ENCODE measurements around the gene SLC39A9.

Gene SLC39A9

DNA sequence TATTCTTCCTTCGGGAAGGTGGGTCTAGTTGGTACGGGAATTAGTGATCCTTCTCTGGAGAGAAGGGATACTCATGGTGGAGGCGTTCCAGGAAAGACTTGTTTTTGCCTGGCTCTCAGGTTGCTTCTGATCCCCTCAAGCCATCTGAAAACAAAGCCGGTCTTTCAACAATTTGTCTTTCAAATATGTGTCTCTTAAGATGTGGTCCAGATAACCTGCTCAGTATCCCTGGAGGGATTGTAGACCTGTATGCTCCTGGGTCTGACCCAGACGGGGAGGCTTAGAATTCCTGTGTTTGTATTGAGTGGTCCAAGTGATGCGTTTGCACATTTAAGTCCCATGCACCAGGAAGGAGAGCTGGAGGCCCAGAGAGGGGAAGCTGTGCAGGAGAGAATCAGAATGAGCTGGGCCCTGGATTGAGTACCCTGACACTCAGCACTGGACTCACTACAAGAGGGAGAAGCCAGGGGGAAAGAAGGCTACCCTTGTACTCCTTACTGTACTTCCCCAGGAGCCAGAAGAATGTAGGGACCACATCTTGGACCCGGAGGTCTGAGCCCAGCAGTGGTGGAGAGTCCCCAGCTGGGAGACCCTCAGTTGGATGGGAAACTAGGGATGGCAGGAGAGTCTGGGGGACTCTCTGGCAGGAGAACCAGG is 40.8 kb upstream of the SLC39A9 start:
- in situ Hi-C loops (cut with HindIII; ENCODE audit: low pct_ligation_motif_present, low sequenced_read_pairs), result no loop called here
- DNase-seq, result no peak
- TF ChIP-seq, protein P1, sequence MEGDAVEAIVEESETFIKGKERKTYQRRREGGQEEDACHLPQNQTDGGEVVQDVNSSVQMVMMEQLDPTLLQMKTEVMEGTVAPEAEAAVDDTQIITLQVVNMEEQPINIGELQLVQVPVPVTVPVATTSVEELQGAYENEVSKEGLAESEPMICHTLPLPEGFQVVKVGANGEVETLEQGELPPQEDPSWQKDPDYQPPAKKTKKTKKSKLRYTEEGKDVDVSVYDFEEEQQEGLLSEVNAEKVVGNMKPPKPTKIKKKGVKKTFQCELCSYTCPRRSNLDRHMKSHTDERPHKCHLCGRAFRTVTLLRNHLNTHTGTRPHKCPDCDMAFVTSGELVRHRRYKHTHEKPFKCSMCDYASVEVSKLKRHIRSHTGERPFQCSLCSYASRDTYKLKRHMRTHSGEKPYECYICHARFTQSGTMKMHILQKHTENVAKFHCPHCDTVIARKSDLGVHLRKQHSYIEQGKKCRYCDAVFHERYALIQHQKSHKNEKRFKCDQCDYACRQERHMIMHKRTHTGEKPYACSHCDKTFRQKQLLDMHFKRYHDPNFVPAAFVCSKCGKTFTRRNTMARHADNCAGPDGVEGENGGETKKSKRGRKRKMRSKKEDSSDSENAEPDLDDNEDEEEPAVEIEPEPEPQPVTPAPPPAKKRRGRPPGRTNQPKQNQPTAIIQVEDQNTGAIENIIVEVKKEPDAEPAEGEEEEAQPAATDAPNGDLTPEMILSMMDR (IDR thresholded peaks at IDR 0.05; ENCODE audit: low read depth, low read length, missing control alignments), result no peak
- no peak overlapping the region for H3K4me3 ChIP-seq (ENCODE audit: low read depth, low read length)
- no peaks in the 10 kb centered on the region for H3K27me3 ChIP-seq (replicated peaks)
- no peak overlapping the region for H3K27ac ChIP-seq
- no peaks in the 10 kb centered on the region for H3K36me3 ChIP-seq (replicated peaks)

DNA sequence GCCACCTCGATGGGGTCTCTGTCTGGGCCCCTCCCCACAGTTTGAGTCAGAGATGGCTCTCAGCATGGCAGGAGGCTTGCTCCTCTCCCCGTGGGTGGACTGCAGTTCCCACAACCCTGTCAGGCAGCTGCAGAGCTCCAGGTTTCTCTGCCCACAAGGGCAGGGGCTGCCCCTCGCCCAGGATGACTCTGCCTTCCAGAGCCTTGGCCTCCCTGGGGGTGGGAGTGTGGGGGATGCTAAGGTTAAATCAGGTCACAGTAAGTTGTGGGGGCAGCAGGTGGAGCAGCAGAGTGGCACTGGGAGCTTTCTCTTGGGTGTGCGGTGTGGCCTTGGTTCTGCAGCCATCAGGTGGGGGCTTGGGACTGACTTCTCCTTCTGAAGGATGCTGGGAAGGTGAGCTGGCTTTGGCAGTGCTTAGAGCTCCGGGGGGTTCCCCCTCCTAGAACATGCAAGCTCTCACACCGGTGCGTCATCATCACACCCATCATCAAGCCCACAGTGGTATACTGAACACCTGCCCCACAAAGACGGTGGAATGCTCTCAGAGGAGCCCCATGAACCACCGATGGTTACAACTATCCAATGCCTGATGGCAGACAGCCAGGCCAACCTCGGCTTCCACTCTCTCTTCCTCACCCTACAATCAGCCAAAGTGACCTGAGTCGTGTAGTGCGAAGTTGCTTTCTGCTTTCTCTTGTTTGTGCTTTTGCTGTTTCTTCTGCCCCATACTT is 40.1 kb upstream of the SLC39A9 start:
- no peaks in the 10 kb centered on the region for H3K36me3 ChIP-seq (replicated peaks)
- no peak overlapping the region for H3K4me3 ChIP-seq (ENCODE audit: low read depth, low read length)
- H3K27ac ChIP-seq, result no peak overlapping the region
- H3K27me3 ChIP-seq (replicated peaks), result no peaks in the 10 kb centered on the region
- TF ChIP-seq, protein P1 (IDR thresholded peaks at IDR 0.05; ENCODE audit: low read depth, low read length, missing control alignments), result no peak
- DNase-seq, result no peak
- in situ Hi-C loops (cut with HindIII; ENCODE audit: low pct_ligation_motif_present, low sequenced_read_pairs), result no loop called here

DNA sequence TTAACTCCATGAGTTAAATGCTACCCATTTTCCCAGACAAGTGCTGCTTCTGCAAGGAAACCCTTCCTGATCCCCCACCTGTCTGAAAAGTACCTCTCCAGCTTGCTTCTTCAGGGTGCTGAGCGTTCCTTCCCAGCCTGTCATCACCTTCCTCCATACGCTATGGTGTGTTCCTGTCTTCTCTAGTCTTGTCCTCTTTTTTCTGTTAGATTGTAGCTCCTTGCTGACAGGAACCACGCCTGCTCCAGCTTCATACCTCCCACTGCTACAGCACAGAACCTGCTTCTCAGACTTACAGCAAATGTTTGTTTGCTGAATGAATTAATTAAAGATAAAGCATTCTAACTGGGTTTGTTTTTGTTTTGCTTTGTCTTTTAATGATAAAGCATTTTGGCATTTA is 39.5 kb upstream of the SLC39A9 start:
- Histone ChIP-seq H3K4me3 (ENCODE audit: low read depth, low read length) (no peak overlapping the region), H3K27me3 (replicated peaks) (no peaks in the 10 kb centered on the region), H3K36me3 (replicated peaks) (no peaks in the 10 kb centered on the region), H3K27ac (no peak overlapping the region)
- TF ChIP-seq, protein P1 (IDR thresholded peaks at IDR 0.05; ENCODE audit: low read depth, low read length, missing control alignments), result no peak
- in situ Hi-C loops (cut with HindIII; ENCODE audit: low pct_ligation_motif_present, low sequenced_read_pairs), result no loop called here
- no peak for DNase-seq

DNA sequence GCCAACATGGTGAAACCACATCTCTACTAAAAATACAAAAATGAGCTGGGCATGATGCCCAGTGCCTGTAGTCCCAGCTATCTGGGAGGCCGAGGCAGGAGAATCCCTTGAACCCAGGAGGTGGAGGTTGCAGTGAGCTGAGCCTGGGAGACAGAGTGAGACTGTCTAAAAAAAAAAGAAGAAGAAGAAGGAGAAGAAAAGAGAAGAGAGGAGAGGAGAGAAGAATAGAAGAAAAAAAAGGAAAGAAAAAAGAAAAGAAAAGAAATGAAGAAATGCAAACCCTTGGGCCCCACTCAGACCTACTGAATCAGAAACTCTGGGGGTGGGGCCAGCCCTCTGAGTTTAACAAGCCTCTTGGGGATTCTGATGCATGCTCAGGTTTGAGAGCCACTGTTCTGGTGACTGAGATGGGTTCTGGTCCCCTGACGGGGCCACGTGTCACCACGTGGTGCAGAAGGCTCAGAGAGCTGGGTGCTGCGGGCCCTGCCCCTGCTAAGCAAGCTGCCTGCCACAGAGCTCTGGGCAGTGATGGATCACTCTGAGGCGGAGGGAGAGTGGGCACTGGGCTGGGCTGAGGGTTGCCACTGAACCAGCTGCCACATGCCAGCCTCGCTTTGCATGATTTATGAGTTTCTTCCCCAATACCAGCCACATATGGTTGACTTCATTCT is 37.9 kb upstream of the SLC39A9 start:
- Histone ChIP-seq H3K27me3 (replicated peaks) (no peaks in the 10 kb centered on the region), H3K36me3 (replicated peaks) (no peaks in the 10 kb centered on the region), H3K4me3 (ENCODE audit: low read depth, low read length) (no peak overlapping the region), H3K27ac (no peak overlapping the region)
- TF ChIP-seq, protein P1 (IDR thresholded peaks at IDR 0.05; ENCODE audit: low read depth, low read length, missing control alignments), result no peak
- DNase-seq, result no peak
- in situ Hi-C loops (cut with HindIII; ENCODE audit: low pct_ligation_motif_present, low sequenced_read_pairs), result no loop called here

DNA sequence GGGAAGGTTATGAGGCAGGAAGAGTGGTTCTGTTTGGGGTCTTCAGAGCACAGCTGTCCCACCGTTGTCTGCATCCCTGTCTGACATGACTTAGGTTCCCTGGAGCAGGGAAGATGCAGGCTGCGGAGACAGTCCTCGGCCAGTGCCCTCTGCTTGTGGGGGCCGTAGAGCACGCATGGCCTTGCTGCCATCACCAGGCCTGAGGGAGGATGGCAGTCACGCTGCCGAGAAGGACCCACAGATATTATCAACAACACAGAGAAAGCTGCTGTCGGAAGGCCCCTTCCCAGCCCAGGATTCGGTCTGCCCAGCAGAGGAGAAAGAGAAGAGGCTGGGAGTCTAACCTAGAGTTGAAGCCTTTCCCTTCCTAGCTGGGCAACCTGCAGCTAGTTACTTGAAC is 35.4 kb upstream of the SLC39A9 start:
- in situ Hi-C loops (cut with HindIII; ENCODE audit: low pct_ligation_motif_present, low sequenced_read_pairs), result no loop called here
- DNase-seq, result peak; percentile 21
- Histone ChIP-seq H3K27ac (no peak overlapping the region), H3K4me3 (ENCODE audit: low read depth, low read length) (no peak overlapping the region), H3K27me3 (replicated peaks) (no peaks in the 10 kb centered on the region), H3K36me3 (replicated peaks) (no peaks in the 10 kb centered on the region)
- TF ChIP-seq, protein P1 (IDR thresholded peaks at IDR 0.05; ENCODE audit: low read depth, low read length, missing control alignments), result peak; percentile 76
